GM19023 (cell line): Measurements from ENCODE around the gene VSIG10L.

ENCODE experiments used
- ATAC-seq: cut with Tn5 transposase; IDR thresholded peaks from one replicate; pipeline ENCODE4 v1.9.1; 2021; ENCODE audit warnings: mild to moderate bottlenecking, moderate library complexity; ENCODE audit not compliant: unreplicated experiment

Gene VSIG10L

DNA sequence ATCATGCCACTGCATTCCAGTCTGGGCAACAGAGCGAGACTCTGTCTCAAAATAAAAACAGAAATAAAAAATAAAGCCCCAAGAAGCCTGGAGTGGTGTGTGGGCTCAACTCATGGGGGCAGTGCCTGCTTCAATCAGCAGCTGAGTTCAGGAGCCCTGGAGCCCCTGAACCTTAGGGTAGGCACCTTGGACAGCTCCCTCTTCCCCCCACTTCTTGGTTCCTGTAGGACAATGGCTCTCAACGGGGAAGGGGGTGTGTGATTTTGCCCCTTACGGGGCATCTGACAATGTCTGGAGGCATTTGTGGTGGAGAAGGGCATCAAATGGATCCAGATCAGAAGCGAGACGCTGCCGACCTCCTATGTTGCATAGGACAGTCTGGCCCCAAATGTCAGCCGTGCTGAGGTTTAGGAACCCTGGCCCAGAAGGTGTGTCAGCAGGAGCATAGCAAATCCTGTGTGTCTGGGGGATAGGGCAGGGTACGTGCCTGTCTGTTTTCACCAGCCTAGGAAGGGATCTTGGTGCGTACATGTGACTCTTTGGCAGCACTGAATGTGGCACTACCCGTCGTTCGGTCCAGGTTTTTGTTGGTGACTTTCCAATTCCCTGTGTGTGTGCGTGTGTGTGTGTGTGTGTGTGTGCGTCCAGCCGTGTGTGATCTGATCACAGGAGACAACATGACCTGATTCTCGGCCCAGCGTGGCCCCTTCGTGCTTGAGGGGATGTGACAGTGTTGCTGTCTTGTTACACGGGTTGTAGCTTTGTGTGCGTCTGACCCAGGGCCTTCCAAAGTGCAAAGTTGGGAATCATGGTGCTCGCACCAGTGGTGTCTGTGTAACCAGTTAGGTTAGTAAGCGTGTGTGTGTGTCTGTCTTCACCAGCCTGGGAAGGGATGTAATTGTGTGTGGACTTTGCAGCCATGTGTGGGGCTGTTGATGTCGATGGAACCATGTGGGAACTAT, 23.0 kb downstream of the VSIG10L start:
- ATAC-seq: no peak

DNA sequence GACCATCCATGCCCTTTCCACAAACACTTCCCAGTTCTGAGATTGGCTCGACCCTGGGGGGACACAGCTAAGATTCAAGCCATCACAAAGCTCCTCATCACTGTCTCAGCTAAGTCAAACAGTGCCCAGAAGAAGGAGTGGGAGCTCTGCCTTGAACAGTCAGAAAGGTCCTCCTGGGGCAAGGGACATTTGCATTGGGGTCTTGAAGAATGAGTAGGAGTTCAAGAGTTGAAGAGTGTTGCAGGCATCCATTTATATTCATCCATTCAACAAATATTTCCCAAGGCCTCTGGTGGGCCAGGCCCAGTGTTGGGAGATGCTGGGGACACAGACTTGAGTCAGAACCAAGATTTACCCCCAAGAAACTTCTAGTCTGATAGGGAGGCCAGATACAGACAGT, 24.0 kb downstream of the VSIG10L start:
- ATAC-seq: no peak

DNA sequence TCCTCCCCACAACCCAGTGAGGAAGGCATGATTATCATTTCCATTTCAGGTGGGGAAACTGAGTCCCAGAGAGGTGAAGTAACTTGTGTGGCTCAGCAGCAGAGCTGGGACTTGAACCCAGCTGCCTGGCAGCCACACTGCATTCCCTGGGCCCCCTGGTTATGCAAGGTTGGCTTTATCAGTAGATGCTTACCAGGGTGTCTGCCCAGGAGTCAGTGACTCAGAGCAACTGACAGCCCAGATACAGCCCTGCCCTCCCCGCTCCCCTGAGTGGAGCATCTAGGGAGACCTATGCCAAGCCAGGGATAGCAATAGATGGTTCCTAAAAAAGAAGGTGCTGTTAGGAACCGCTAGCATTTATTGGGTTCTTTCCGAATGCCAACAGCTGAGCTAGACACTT, 24.6 kb downstream of the VSIG10L start:
- no peak for ATAC-seq

DNA sequence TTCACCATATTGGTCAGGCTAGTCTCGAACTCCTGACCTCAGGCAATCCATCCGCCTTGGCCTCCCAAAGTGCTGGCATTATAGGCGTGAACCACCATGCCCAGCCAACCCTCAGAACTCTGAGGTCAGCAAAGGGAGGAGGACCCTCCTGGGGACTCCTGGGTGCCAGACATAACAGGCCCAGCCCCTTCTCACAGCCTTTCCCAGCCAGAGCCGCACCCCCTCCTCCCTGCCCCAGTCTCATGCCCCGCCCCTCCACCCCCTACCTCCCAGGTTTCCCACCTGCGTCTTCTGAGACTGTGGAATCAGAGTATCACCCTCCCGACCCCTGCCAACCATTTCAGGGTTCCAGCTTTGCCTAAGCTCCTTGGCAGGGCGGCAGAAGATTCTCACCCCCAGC, 25.3 kb downstream of the VSIG10L start:
- no peak for ATAC-seq

DNA sequence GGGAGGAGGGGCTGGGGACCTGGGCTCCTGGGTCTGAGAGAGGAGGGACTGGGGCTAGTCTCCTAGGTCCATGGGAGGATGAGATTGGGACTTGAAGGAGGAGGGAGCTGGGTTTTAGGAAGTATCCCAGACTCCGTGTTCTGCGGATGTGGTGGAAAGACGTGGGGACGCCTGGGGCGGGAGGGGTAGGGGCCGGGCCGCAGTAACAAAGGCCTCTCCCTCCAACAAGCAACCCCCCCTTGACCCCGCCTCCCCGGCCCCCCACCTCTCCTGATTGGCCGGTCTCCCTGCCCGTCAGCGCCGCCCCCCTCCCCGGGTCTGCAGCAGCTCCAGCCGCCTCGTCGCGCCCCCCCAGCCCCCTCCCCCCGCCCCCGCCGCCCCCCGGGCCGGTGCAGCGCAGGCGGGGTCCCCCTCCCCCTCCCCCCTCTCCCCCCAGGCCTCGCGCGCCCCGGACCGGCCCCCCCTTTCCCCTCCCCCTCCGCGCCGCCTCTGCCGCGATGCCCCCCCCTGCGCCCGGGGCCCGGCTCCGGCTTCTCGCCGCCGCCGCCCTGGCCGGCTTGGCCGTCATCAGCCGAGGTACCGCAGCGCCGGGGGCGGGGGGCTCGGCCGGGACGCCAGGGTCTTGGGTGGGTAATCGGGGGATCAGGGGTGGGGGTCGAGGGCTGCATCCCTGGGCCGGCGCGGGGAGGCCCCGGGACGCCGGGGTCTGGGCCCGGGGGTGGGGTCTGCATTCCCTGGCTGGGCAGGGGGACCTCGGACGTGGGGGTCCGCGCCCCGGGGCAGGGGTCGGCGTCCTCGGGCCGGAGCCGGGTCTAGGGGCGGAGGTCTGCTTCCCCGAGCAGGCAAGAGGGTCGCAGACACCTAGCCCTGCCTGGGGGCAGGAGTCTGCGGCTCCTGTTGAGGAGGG, 30.3 kb downstream of the VSIG10L start, which contains the start of gene IGLON5:
Gene IGLON5 (plus strand): TSS at position 294 of the 907 bp plus-strand sequence. CDS start 204 bp downstream, at position 498.
- no peak for ATAC-seq

DNA sequence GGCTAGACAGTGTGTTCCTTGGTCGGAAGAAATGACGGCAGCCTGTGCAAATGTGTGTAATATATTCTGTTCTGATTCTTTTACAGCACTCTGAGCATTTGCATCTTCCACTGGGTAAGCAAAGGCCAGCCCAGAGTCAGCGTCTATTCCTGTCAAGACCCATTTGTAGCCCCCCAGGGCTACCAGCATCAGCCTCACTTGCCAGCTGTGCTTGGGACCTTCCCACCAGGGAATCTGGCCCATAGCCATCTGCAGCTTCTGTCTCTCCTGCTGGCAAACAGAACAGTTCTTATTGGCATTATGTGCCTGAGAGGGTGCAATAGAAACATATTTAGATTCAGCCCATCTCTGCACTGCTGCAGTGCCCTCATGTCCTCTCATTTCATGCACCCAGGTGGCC, 36.5 kb downstream of the VSIG10L start:
- ATAC-seq: no peak

DNA sequence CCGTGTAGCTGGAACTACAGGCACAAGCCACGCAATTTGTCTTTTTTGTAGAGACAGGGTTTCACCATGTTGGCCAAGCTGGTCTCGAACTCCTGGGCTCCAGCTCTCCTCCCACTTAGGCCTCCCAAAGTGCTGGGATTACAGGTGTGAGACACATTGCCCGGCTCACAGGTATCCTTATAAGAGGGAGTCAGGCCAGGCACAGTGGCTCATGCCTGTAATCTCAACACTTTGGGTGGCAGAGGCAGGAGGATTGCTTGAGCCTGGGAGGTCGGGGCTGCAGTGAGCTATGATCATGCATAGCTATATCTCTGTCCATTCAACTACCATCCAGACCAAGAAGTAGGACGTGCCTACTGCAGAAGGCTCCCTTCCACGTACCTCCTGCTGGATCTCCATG, 40.7 kb downstream of the VSIG10L start:
- ATAC-seq: no peak

DNA sequence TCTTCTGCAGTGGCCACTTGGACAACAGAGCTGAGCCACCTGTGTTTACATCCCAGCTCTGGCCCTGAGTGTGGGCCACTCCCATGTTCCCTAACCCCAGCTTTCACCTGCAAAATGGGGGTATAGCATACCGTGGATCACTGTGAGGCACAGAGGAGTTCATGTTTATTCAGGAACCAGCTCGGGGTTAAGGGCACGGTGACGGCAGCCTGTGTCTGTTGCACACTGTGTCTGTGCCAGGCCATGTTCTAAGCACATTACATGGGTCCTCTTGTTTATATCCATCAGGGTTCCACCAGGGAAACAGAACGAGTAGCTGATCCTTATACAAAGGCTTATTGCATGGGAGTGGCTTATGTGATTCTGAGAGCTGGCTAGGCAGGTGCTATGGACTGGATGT, 44.5 kb downstream of the VSIG10L start:
- no peak for ATAC-seq

DNA sequence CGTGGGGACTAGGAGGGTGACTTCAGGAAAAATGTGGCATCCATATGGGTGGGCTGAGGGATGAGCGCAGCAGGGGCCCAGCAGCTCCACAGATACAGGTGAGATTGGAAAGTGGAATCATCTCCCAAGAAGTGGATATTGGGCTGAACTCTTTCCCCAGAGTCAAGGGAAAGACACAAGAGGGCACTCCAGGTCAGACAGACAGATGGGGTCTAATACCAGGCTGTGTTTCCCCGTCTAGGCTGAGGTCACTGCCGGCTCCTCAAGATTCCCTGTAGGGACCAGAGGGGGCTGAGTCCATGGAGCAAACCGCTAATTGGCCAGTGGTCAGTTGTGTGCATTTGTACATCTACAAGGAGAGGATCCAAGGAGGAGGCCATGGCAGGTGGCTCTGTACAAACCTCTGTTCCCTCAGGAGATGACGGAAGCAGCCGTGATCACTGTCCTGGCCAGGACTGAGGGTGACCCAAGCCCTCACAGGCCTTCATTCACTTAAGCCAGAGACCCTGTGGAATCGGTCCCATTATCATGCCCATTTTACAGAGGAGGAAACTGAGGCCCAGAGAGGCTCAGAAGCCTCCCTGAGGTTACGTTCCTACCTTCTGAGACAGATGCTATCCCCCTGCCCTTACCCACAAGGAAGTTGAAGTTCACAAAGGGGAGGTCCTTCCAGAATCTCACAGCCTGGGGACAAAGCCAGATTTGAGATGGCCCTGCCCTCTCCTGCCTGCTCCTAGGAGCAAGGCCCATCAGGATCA, 45.4 kb downstream of the VSIG10L start:
- ATAC-seq: no peak

DNA sequence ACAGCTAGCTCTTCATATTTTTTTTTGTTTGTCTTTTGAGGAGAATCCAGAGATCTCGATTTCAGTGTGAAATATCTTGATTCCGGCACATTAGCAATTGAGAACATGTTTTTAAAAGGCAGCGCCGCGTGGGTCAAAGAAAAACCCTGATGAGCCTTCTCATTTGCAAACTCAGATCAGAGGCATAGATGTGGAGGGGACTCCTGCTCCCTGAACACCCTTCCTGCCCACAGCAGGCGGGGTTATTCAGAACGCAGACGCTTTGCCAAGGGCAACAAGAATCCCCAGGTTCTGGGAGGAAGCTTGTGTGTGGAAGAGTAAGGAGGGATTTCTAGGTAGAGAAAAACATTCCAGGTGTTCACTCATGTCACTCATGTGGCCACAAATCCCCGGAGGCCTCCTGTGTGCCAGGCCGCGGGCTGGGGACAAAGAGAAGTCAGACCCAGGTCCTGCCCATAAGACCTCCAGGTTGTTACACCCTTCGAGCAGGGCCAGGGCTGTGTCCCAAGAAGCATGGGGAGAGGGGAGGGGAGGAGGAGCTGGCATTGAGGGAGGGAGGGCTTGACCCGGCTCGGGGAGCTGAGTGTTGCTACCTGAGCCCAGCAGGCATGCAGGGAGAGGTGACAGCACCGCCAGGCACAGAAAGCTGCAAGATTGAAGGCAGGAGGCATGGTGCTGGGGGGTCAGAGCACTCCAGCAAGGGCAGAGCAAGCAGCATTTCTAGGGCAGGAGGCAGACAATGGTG, 46.4 kb downstream of the VSIG10L start:
- ATAC-seq: no peak

DNA sequence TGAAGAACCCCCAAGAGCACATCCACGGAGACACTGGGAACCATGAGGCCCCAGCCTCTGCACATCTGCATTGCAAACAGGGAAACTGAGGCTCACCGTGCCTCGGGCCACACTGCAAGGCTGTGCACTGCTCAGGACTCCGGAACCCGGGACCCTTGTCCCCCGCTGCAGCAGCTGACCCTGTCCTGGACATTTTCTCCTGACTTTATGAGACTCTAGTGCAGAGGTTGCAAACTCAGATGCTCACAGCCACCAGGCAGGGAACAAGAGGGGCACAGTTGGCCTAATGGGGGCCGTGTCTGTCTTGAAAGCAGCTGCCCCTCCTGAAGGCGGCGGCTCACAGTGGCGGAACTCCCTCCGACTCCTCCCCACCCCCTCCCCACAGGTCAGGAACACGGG, 47.0 kb downstream of the VSIG10L start:
- ATAC-seq: no peak

DNA sequence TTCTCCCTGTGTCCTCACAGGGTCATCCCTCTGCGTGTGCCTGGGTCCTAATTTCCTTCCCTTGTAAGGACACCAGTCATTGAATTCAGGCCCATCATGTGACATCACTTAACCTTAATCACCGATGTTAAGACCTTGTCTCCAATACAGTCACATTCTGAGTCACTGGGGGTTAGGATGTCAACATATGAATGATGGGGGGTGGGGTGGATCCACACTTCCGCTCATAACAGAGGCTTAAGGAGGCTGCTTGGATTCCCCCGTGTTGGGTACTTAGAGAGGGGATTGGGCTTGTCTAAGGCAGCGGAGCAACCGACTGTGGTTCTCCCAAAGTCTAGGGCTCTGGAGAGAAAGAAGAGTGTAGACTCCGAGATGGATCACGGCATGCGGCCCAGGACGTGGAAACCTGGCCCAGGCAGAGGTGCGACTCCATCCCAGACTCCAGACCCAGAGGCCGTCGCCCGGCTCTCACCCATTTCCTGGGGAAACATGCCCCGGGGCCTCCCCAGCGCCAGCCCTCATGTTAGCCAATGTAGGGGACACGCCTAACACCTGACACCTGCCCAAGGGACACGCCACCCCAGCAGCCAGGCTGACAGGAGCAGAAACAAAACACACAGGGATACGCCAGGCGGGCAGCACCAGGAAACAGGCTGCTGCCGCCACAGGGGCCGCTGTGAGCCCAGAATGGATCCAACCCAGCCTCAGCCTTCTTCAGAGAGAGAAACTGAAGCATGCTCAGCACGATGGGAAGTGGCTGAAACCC, 47.5 kb downstream of the VSIG10L start:
- no peak for ATAC-seq

DNA sequence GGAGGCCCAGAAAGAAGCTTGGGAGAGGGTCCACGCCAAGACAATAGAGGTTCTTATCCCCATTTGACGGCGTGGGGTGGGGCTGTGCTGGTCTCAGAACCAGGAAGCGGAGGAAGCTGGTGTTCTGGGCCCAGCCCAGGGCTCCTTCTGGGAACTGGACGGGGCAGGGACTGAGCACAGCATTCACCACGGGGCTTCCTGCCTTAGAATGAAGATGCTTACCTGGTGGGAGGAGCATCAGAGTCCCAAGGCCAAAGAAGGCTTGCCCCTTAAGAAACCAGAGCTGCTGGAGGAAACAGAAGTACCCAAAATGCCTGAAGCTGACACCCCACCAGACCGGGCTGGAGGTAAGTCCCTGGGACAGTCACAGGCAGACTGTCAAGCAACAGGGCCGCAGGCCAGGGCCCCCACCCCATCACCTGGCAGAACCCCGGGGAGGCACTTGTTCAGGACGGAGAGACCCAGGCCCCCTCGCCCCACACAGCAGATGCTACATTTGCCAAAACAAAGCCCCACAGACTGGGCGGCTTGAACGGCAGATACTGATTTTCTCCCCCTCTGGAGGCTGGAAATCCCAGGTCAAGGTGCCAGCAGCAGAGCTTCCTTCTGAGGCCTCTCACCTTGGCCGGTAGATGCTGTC, 48.2 kb downstream of the VSIG10L start:
- ATAC-seq: no peak

DNA sequence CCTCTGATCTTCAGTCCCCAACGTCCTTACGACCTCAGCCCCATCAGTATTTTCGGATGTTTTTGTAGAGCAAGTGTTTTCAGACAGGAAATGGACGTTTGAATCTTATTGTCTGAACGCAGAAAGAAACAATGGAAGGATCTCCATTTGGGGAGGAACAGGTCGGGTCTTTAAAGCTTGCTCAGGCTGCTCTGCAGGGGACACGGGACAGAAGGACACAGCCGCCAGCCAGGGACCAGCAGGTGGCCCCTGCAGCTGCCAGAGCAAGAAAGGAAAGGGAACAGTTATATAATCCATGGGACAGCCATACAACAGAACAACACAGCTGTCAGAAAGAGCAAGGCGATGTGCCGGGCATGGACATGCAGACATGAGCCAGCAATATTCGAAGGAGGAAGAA, 49.0 kb downstream of the VSIG10L start:
- ATAC-seq: no peak

DNA sequence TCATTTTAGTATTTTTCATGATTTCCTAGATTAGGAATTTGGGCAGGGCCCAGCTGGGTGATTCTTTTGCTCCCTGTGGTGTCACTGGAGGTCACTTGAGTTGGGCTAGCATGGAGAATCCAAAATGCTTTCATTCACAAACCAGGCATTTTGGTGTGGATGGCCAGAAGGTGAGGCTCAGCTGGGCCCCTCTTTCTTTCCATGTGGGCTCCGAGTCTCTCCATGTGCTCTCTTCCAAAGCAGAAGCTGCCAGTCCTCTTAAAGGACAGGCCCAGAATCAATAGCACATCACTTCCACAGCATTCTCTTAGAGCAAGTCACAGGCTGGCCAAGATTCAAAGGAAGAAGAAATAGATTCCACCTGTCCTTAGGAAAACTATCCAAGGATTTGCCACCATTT, 52.3 kb downstream of the VSIG10L start:
- no peak for ATAC-seq

DNA sequence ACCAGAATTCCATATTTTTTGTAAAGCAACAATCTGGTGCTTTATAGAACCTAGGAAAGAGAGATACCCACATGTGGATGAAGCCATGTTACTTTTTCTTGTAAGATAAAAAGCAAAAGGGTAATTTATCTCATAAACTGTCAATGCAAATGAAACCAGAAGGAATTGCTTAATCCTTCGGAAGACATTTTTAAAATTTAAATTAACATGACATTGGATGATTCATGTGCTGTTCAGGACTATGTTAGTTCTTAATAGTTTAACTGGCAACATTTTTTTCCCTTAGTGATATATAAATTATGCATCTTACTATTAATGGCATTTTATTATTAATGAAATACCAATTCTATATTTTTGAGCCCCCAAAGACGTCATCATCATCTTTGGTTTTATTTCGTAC, 56.3 kb downstream of the VSIG10L start:
- no peak for ATAC-seq

DNA sequence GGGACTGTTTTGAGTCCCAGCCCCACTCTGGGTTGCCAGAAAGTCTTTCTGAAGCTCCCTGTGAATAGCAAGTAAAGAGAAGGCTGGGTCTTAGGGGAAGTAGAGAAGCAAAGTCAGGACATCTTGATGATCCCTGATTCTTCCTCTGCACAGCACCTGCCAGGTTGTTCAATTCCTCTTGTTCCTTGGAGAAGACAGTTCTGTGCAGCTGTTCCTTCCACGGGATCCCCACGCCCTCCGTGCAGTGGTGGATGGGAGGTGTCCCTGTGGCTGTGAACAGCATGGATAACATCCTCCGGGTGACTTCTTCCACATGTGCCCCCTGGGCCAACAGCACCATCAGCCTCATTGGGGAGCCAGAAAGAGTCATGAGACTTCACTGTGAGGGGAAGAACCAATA, 59.6 kb downstream of the VSIG10L start:
- no peak for ATAC-seq
